Panc1 (cell line): ENCODE measurements around the gene FAM200B. TPM values are rescaled to one million over a fixed set of nuclear protein-coding genes. Genes with fewer than 3 reads are reported as not detected.

ENCODE experiments used
- ATAC-seq: fragments of 200-7000 bp; cut with Tn5 transposase; 2 replicates; pipeline ENCODE4 v1.9.1; 2020; ENCODE audit warnings: mild to moderate bottlenecking, moderate library complexity
- BruUV-seq: library from RNA; stranded (reverse); fragments of 400-500 nt; replicated peaks from 2 replicates; lab custom pipeline; 2021; lab: Mats Ljungman, UMichigan
- CTCF ChIA-PET: fragments of 300-600 bp; sonication (Branson Sonifier 250); formaldehyde crosslinking; loops from one replicate; lab custom pipeline; 2022; ENCODE audit warnings: antibody characterized with exemption; lab: Charles Lee
- POLR2A ChIA-PET: fragments of 300-600 bp; sonication (Branson Sonifier 250); formaldehyde crosslinking; loops from one replicate; lab custom pipeline; 2022; ENCODE audit warnings: antibody characterized with exemption; lab: Charles Lee
- DNase-seq: peaks from one replicate; pipeline ENCODE4 v3.0.0-alpha.2; 2010; ENCODE audit warnings: low read depth, low spot score
- H3K27ac ChIP-seq: 2 replicates; pipeline ENCODE4 v1.5.1; 2011; ENCODE audit warnings: mild to moderate bottlenecking, low read length, inconsistent platforms
- H3K27me3 ChIP-seq: fragments of 200-500 bp; sonication (Bioruptor generic); 2 replicates; pipeline ENCODE4 v1.6.0; 2014; ENCODE audit warnings: low read length, inconsistent platforms; ENCODE audit not compliant: control insufficient read depth, insufficient read depth
- H3K36me3 ChIP-seq: fragments of 200-500 bp; sonication (Bioruptor generic); 2 replicates; pipeline ENCODE4 v1.5.1; 2014; ENCODE audit warnings: inconsistent platforms, mild to moderate bottlenecking, low read length, moderate library complexity; ENCODE audit not compliant: control insufficient read depth, insufficient read depth
- H3K4me1 ChIP-seq: 2 replicates; pipeline ENCODE4 v1.5.1; 2011; ENCODE audit warnings: inconsistent platforms, mild to moderate bottlenecking, low read length, moderate library complexity; ENCODE audit not compliant: control insufficient read depth, insufficient read depth
- H3K4me3 ChIP-seq, 2 experiments: 2 replicates each; pipeline ENCODE4 v1.5.1; 2011 to 2012; ENCODE audit warnings: low read depth in 2 of 2, low read length in 2 of 2, mild to moderate bottlenecking in 2 of 2, inconsistent platforms in 1 of 2, moderate library complexity in 1 of 2
- H3K9me3 ChIP-seq: fragments of 200-500 bp; sonication (Bioruptor generic); 2 replicates; pipeline ENCODE4 v1.5.1; 2014; ENCODE audit warnings: low read depth, mild to moderate bottlenecking, inconsistent platforms, low read length, moderate library complexity; ENCODE audit not compliant: control insufficient read depth, insufficient read depth
- CTCF ChIP-seq: fragments of 450-650 bp; IDR thresholded peaks from 2 replicates; pipeline ENCODE4 v1.5.1; 2017; ENCODE audit warnings: mild to moderate bottlenecking
- POLR2AphosphoS5 ChIP-seq: IDR thresholded peaks from 2 replicates; pipeline ENCODE4 v1.6.1; 2012; ENCODE audit warnings: mild to moderate bottlenecking, low read depth, low read length, moderate library complexity
- REST ChIP-seq, 2 experiments: IDR thresholded peaks; 2 replicates each; pipeline ENCODE4 v1.6.1; 2011 to 2012; ENCODE audit warnings: low read depth in 2 of 2, control low read depth in 1 of 2, low read length in 1 of 2, mild to moderate bottlenecking in 1 of 2, moderate library complexity in 1 of 2; ENCODE audit not compliant: insufficient read depth in 1 of 2
- SIN3A ChIP-seq: IDR thresholded peaks from 2 replicates; pipeline ENCODE4 v1.6.1; 2012; ENCODE audit warnings: low read depth, mild to moderate bottlenecking, low read length, moderate library complexity, borderline replicate concordance; ENCODE audit not compliant: insufficient read depth
- TCF7L2 ChIP-seq: IDR thresholded peaks from 2 replicates; pipeline ENCODE4 v1.6.1; 2011; ENCODE audit warnings: mild to moderate bottlenecking, low read depth, low read length, inconsistent platforms
- in situ Hi-C: cut with HindIII; loops from 2 replicates; pipeline ENCODE4 v1.10.0; 2016; ENCODE audit warnings: low sequenced_read_pairs, low pct_unique_long_range_greater_than_20kb
- intact Hi-C: fragments of 100-400 bp; cut with micrococcal nuclease; formaldehyde crosslinking; loops from one replicate; pipeline ENCODE4 v1.10.0; 2022; ENCODE audit not compliant: unreplicated experiment
- total RNA-seq: library from RNA; stranded (reverse); gene quantifications from one replicate; pipeline ENCODE4 v1.2.1, GENCODE V29; 2021; ENCODE audit not compliant: unreplicated experiment

FAM200B gene
- total RNA-seq, 1 experiment from 2014 or later = 15.2 TPM

GRCh38 chr4:15711762-15712161 lies 30.1 kb downstream of the FAM200B start:
- no peak for DNase-seq
- Histone ChIP-seq H3K27ac (no peak overlapping the region), H3K36me3 (no peaks in the 10 kb centered on the region), H3K4me3 (no peak overlapping the region), H3K9me3 (no peaks in the 10 kb centered on the region), H3K4me1 (no peaks in the 10 kb centered on the region; the same call in 1 of the 2 replicates), H3K27me3 (no peaks in the 10 kb centered on the region)
- TF ChIP-seq TCF7L2 (no peak), SIN3A (no peak), POLR2AphosphoS5 (no peak), REST (IDR thresholded peaks at IDR 0.05; ENCODE audit: insufficient read depth in 1 of 2, low read depth in 2 of 2, low read length in 1 of 2) (no peak), CTCF (no peak)
- ChIA-PET POLR2A (no interaction called here), CTCF (no interaction called here)
- BruUV-seq = no TSS peak
- intact Hi-C loops (no loop called here), in situ Hi-C loops (no loop called here)
- ATAC-seq = no peak

GRCh38 chr4:15712214-15712613 lies 30.6 kb downstream of the FAM200B start:
- POLR2A ChIA-PET = no interaction called here
- Histone ChIP-seq H3K9me3 (no peaks in the 10 kb centered on the region), H3K36me3 (no peaks in the 10 kb centered on the region), H3K27ac (no peak overlapping the region), H3K4me3 (no peak overlapping the region), H3K4me1 (no peaks in the 10 kb centered on the region), H3K27me3 (no peaks in the 10 kb centered on the region)
- TF ChIP-seq TCF7L2 (no peak), POLR2AphosphoS5 (no peak), REST (IDR thresholded peaks at IDR 0.05; ENCODE audit: insufficient read depth in 1 of 2, low read depth in 2 of 2, low read length in 1 of 2) (no peak)
- BruUV-seq = no TSS peak
- DNase-seq = no peak
- intact Hi-C loops = no loop called here
- in situ Hi-C loops = no loop called here
- CTCF ChIA-PET = no interaction called here
- ATAC-seq = no peak
